ENCODE results near the gene SCN2B. TPM values are rescaled to one million over a fixed set of nuclear protein-coding genes. Genes with fewer than 3 reads are reported as not detected.
A peak's percentile ranks its signal among the peaks of the same experiment; 100 is the strongest.

SCN2B gene
- total RNA-seq, 2 experiments from 2014 or later = not detected

DNA sequence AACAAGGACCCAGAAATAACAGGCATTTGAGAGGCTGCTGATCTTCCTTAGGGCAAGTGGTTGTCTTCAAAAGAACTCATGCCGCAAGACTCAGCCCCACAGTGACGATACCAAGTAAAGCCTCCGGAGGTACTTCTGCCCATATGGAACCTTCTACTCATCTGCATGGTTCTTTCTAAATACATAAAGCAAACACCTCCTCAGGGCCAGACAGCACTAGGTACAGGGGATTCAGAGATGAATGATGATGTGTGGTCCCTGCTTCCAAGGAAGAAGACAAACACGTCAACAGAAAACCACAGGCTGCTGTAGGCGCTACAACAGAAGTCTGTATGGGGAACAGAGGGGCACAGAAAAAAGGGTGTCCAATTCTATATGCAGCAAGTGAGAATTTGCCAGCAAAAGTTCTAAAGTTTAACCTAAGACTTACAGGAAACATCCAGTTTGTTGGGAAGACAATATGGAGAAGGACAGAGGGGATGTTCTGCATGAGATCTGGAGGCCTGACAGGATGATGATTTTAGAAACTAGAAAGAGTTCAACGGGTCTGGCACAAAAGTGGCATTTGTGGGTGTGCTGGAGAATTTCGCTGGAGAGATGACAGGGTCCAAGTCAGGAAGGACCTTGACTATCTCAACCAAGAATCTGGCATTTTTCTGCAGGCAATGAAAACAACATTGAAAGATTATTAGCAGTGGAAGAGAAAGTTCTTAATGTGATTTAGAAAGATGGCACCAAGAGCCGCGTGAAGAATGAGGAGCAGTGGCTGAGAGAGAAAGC, 24.7 kb upstream of the SCN2B start:
- no peaks in the 10 kb centered on the region for H3K27me3 Mint-ChIP-seq
- no peaks in the 10 kb centered on the region for H3K9me3 Mint-ChIP-seq
- DNase-seq = peak; percentile 83
- intact Hi-C loops (cut with micrococcal nuclease) = loop anchor here (1.0 to 5.0 kb wide), 6 partner anchors 16 to 141 kb away; partner anchors contain the start of genes CD3D, CD3G and JAML
- TF ChIP-seq, protein P1, sequence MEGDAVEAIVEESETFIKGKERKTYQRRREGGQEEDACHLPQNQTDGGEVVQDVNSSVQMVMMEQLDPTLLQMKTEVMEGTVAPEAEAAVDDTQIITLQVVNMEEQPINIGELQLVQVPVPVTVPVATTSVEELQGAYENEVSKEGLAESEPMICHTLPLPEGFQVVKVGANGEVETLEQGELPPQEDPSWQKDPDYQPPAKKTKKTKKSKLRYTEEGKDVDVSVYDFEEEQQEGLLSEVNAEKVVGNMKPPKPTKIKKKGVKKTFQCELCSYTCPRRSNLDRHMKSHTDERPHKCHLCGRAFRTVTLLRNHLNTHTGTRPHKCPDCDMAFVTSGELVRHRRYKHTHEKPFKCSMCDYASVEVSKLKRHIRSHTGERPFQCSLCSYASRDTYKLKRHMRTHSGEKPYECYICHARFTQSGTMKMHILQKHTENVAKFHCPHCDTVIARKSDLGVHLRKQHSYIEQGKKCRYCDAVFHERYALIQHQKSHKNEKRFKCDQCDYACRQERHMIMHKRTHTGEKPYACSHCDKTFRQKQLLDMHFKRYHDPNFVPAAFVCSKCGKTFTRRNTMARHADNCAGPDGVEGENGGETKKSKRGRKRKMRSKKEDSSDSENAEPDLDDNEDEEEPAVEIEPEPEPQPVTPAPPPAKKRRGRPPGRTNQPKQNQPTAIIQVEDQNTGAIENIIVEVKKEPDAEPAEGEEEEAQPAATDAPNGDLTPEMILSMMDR (IDR thresholded peaks at IDR 0.05) = no peak
- ATAC-seq = peak; percentile 82
- H3K36me3 Mint-ChIP-seq (ENCODE audit: low read depth) = peaks cover 30% of the 10 kb centered on the region
- H3K4me1 Mint-ChIP-seq (ENCODE audit: low read depth) = peaks cover 41% of the 10 kb centered on the region
- CTCF ChIA-PET = interaction anchor here (0.8 to 3.7 kb wide), 9 partner anchors 10 to 151 kb away, joined by 3 to 100 read pairs (median 6); partner anchors contain the start of genes MPZL2 and MPZL3
- POLR2A ChIA-PET = interaction anchor here (0.8 to 5.9 kb wide), 12 partner anchors 10 to 138 kb away, joined by 3 to 326 read pairs (median 8); partner anchors contain the start of gene JAML
- H3K4me3 Mint-ChIP-seq = no peak overlapping the region
- no peak overlapping the region for H3K27ac Mint-ChIP-seq

DNA sequence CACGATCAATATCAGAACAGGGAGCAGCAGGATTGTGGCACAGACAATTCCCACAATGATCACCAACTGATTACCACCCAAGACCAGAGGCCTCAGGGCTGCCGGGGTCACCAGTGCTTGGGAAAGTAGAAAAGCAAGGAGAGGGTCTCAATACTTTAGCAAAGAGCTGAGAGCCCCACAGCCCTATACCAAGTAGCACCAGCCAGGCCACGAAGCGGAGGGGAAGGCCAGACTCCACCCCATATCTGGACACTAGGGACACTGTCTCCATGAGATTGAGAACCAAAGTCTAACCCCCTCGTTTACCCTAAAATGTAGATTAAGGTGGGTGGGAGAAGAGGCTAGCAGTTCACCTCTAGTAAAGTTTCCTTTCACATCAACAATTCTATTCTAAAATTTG, 24.1 kb upstream of the SCN2B start:
- ChIA-PET POLR2A (interaction anchor here (0.5 to 3.8 kb wide), 10 partner anchors 11 to 143 kb away, joined by 3 to 77 read pairs (median 7); partner anchors contain the start of genes CD3E, CD3G and JAML), CTCF (interaction anchor here (0.8 to 3.7 kb wide), 6 partner anchors 11 to 152 kb away, joined by 3 to 100 read pairs (median 13); partner anchors contain the start of gene MPZL2)
- no peak for DNase-seq
- peaks cover 35% of the 10 kb centered on the region for H3K4me1 Mint-ChIP-seq (ENCODE audit: low read depth)
- no peaks in the 10 kb centered on the region for H3K9me3 Mint-ChIP-seq
- intact Hi-C loops (cut with micrococcal nuclease) = loop anchor here (2.0 to 5.0 kb wide), 5 partner anchors 24 to 142 kb away; partner anchors contain the start of genes CD3D, CD3G and JAML
- no peaks in the 10 kb centered on the region for H3K27me3 Mint-ChIP-seq
- ATAC-seq = peak; percentile 2
- TF ChIP-seq, protein P1 (IDR thresholded peaks at IDR 0.05) = no peak
- no peak overlapping the region for H3K27ac Mint-ChIP-seq
- no peak overlapping the region for H3K4me3 Mint-ChIP-seq
- H3K36me3 Mint-ChIP-seq (ENCODE audit: low read depth) = peaks cover 33% of the 10 kb centered on the region

DNA sequence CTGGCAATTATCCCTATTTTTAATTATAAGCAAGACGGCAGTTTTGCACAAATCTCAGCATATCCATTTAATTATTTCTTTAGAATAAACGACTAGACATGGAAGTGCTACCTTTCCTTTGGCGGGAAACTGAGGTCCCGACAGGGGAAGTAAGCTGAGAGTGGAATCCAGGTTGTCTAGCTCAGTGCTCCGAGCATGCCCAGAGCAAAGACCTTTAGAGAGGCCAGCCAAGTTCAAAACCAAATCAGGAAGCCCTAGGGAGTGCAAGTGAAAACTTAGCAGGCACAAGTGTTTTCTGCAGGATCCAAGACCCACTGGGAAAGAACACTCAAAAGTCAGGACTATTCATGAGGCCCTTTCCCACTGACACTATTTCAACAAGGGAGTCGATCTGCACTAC, 22.7 kb upstream of the SCN2B start:
- Mint-ChIP-seq H3K9me3 (no peaks in the 10 kb centered on the region), H3K27me3 (no peaks in the 10 kb centered on the region), H3K27ac (no peak overlapping the region), H3K4me1 (ENCODE audit: low read depth) (peaks cover 37% of the 10 kb centered on the region), H3K4me3 (no peak overlapping the region), H3K36me3 (ENCODE audit: low read depth) (peaks cover 46% of the 10 kb centered on the region)
- POLR2A ChIA-PET = interaction anchor here (0.7 to 3.8 kb wide), 20 partner anchors 9 to 143 kb away, joined by 3 to 77 read pairs (median 4); partner anchors contain the start of genes CD3D, CD3E, JAML and MPZL3
- ATAC-seq (no peak), DNase-seq (no peak)
- intact Hi-C loops (cut with micrococcal nuclease) = no loop called here
- TF ChIP-seq, protein P1 (IDR thresholded peaks at IDR 0.05) = no peak
- CTCF ChIA-PET = interaction anchor here (0.7 to 3.7 kb wide), 45 partner anchors 9 to 249 kb away, joined by 3 to 100 read pairs (median 9); partner anchors contain the start of genes CD3D, CD3E, JAML and KMT2A

DNA sequence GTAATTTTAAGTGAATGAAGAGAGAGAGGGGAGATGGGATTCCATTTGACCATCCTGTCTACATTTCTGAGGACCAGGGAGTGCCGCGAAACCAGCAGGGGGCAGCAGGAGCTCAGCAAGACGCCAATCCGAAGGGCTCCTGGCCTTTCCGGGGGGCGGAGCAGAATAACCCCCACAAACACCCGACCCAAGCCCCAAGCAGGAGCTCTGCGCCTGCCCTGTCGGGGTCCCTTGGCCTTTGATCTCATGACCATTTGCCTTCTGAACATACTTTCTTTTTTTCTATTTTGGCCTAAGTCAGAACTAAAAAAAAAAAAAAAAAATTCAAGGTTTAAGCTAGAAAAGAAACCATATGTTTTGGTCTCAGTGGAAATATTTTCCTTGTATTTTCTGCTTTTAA, 21.9 kb upstream of the SCN2B start:
- ATAC-seq (peak; percentile 14), DNase-seq (peak; percentile 93)
- Mint-ChIP-seq H3K4me1 (ENCODE audit: low read depth) (peaks cover 40% of the 10 kb centered on the region), H3K36me3 (ENCODE audit: low read depth) (peaks cover 54% of the 10 kb centered on the region), H3K27me3 (no peaks in the 10 kb centered on the region), H3K9me3 (peaks cover 2% of the 10 kb centered on the region), H3K27ac (no peak overlapping the region), H3K4me3 (no peak overlapping the region)
- TF ChIP-seq, protein P1 (IDR thresholded peaks at IDR 0.05) = peak; percentile 92
- CTCF ChIA-PET = interaction anchor here (0.7 to 3.7 kb wide), 66 partner anchors 8 to 395 kb away, joined by 3 to 100 read pairs (median 7); partner anchors contain the start of genes CD3D, CD3E, JAML and KMT2A
- POLR2A ChIA-PET = interaction anchor here (0.7 to 3.8 kb wide), 22 partner anchors 10 to 144 kb away, joined by 3 to 77 read pairs (median 4); partner anchors contain the start of genes CD3D, CD3E, JAML and MPZL3
- intact Hi-C loops (cut with micrococcal nuclease) = no loop called here
